NB4 (cell line): Measurements from ENCODE around the gene TNFAIP8.

Experiments
- CTCF ChIP-seq: IDR thresholded peaks from one replicate; pipeline ENCODE4 v1.5.1; 2012; ENCODE audit warnings: low read depth, low read length
- POLR2A ChIP-seq: IDR thresholded peaks from 2 replicates; pipeline ENCODE4 v1.6.1; 2011; ENCODE audit warnings: mild to moderate bottlenecking; ENCODE audit not compliant: insufficient read length; ENCODE audit errors: extremely low read depth

- TF ChIP-seq CTCF (no peak), POLR2A (no peak)
Observed at GRCh38 chr5:119370486-119370885, 14.7 kb downstream of the TNFAIP8 start.
